Lower lobe of right lung (tissue), 2 donors: ENCODE data around the gene CACNA2D2. TPM values are rescaled to one million over a fixed set of nuclear protein-coding genes. Genes with fewer than 3 reads are reported as not detected.

Source experiments
- ATAC-seq, 2 donors: fragments of 200-7000 bp; cut with Tn5 transposase; one replicate each; pipeline ENCODE4 v1.9.1; 2020 to 2022; ENCODE audit warnings: mild to moderate bottlenecking in 2 of 2, moderate library complexity in 2 of 2
- DNase-seq: peaks from one replicate; pipeline ENCODE4 v3.0.0-alpha.2; 2020
- H3K27ac ChIP-seq: fragments of 200-600 bp; one replicate; pipeline ENCODE4 v1.8.0; 2022
- H3K27me3 ChIP-seq: fragments of 200-600 bp; one replicate; pipeline ENCODE4 v1.8.0; 2022; ENCODE audit warnings: low read depth
- H3K36me3 ChIP-seq: fragments of 200-600 bp; one replicate; pipeline ENCODE4 v1.8.0; 2022; ENCODE audit warnings: mild to moderate bottlenecking
- H3K4me1 ChIP-seq: fragments of 200-600 bp; one replicate; pipeline ENCODE4 v1.8.0; 2022
- H3K4me3 ChIP-seq: fragments of 200-600 bp; one replicate; pipeline ENCODE4 v1.8.0; 2022; ENCODE audit warnings: mild to moderate bottlenecking
- H3K9me3 ChIP-seq: fragments of 200-600 bp; one replicate; pipeline ENCODE4 v1.8.0; 2022
- CTCF ChIP-seq: fragments of 200-600 bp; IDR thresholded peaks from one replicate; pipeline ENCODE4 v1.8.0; 2022; ENCODE audit warnings: antibody characterized with exemption, mild to moderate bottlenecking
- intact Hi-C: fragments of 100-400 bp; cut with DNase I; formaldehyde crosslinking; loops from one replicate; pipeline ENCODE4 v1.11.0; 2022
- total RNA-seq: library from RNA; stranded (reverse); fragmentation: NEBNext Ultra II Directional; extraction: Animal tissue kit (Norgen Biotek cat#: 25700); gene quantifications from one replicate; pipeline ENCODE4 v1.2.1, GENCODE V29; 2021
- donor health status: DM: no; HTN: yes; CAD: no; lungs with severe emphysema.

The CACNA2D2 gene
- total RNA-seq, 1 donor from 2014 or later: 105 TPM

- Histone ChIP-seq H3K36me3 (peaks cover 18% of the 10 kb centered on the region), H3K4me3 (peak overlapping the region; percentile 84), H3K4me1 (peaks cover 73% of the 10 kb centered on the region), H3K27me3 (no peaks in the 10 kb centered on the region), H3K27ac (peak overlapping the region; percentile 98), H3K9me3 (no peaks in the 10 kb centered on the region)
- intact Hi-C loops: no loop called here
- TF ChIP-seq CTCF: no peak
- DNase-seq: no peak
- peak in 1 of 2 donors; percentile 47 for ATAC-seq
These were observed 166.8 kb downstream of the CACNA2D2 start for GRCh38 chr3:50336452-50337174.

- H3K27ac ChIP-seq: peak overlapping the region; percentile 98
- no peak for DNase-seq
- no peaks in the 10 kb centered on the region for H3K27me3 ChIP-seq
- H3K9me3 ChIP-seq: no peaks in the 10 kb centered on the region
- TF ChIP-seq CTCF: no peak
- peaks cover 39% of the 10 kb centered on the region for H3K36me3 ChIP-seq
- H3K4me3 ChIP-seq: peak overlapping the region; percentile 15
- peaks cover 55% of the 10 kb centered on the region for H3K4me1 ChIP-seq
- intact Hi-C loops: no loop called here
- no peak for ATAC-seq
These were observed 168.9 kb downstream of the CACNA2D2 start for GRCh38 chr3:50334339-50335075.

- intact Hi-C loops: no loop called here
- ATAC-seq (no peak), DNase-seq (no peak)
- Histone ChIP-seq H3K4me1 (peaks cover 49% of the 10 kb centered on the region), H3K4me3 (peak overlapping the region; percentile 2), H3K36me3 (peaks cover 44% of the 10 kb centered on the region), H3K27me3 (no peaks in the 10 kb centered on the region), H3K27ac (peak overlapping the region; percentile 98), H3K9me3 (no peaks in the 10 kb centered on the region)
- TF ChIP-seq CTCF: no peak
These were observed 169.6 kb downstream of the CACNA2D2 start for GRCh38 chr3:50333744-50334328.

- no peaks in the 10 kb centered on the region for H3K27me3 ChIP-seq
- peaks cover 54% of the 10 kb centered on the region for H3K4me1 ChIP-seq
- intact Hi-C loops: no loop called here
- no peak overlapping the region for H3K4me3 ChIP-seq
- no peak for ATAC-seq
- DNase-seq: no peak
- no peak overlapping the region for H3K27ac ChIP-seq
- H3K36me3 ChIP-seq: peaks cover 46% of the 10 kb centered on the region
- TF ChIP-seq CTCF: no peak
- H3K9me3 ChIP-seq: no peaks in the 10 kb centered on the region
These were observed 172.0 kb downstream of the CACNA2D2 start for GRCh38 chr3:50331364-50331907.

GRCh38 chr3:50330330-50330729 is 173.1 kb downstream of the CACNA2D2 start:
- no peak for TF ChIP-seq CTCF
- DNase-seq (no peak), ATAC-seq (no peak)
- intact Hi-C loops: no loop called here
- no peak overlapping the region for H3K4me3 ChIP-seq
- peaks cover 57% of the 10 kb centered on the region for H3K36me3 ChIP-seq
- no peaks in the 10 kb centered on the region for H3K27me3 ChIP-seq
- peaks cover 50% of the 10 kb centered on the region for H3K4me1 ChIP-seq
- no peak overlapping the region for H3K27ac ChIP-seq
- H3K9me3 ChIP-seq: no peaks in the 10 kb centered on the region
